ENCODE data around the gene NFATC1. TPM values are rescaled to one million over a fixed set of nuclear protein-coding genes. Genes with fewer than 3 reads are reported as not detected.

The NFATC1 gene
- total and polyA plus RNA-seq, 9 donors: 8.4 to 28.3 (median 12.2) TPM

DNA sequence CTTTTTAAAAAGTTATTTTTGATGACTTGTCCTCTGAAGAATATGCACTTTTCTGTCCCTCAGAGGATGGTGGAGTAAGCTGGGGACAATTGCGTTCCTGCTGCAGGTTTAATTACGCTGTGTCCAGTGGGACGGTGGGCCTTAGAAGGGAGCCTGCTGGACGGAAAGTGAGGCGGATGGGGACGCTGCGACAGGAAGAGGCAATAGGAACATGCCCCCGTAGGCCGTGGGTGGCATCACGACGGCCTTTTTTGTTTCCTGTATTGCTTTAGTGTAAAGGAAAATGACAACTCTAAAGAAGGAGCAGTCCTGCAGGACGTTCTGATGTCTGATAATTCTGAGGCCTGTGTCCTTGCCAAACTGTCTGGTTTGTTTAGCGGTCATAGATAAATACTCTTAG, 121.6 kb downstream of the NFATC1 start:
- Histone ChIP-seq H3K36me3 (no peaks in the 10 kb centered on the region), H3K9me3 (no peaks in the 10 kb centered on the region), H3K4me3 (no peak overlapping the region), H3K27me3 (no peaks in the 10 kb centered on the region), H3K27ac (no peak overlapping the region), H3K4me1 (ENCODE audit: insufficient read depth) (peaks cover 6% of the 10 kb centered on the region)
- DNase-seq: no peak
- intact Hi-C loops (cut with DNase I): no loop called here
- whole genome bisulfite sequencing, 3 donors: 76% methylated on average over 13 of the region's 13 CpGs
- TF ChIP-seq, protein P1, sequence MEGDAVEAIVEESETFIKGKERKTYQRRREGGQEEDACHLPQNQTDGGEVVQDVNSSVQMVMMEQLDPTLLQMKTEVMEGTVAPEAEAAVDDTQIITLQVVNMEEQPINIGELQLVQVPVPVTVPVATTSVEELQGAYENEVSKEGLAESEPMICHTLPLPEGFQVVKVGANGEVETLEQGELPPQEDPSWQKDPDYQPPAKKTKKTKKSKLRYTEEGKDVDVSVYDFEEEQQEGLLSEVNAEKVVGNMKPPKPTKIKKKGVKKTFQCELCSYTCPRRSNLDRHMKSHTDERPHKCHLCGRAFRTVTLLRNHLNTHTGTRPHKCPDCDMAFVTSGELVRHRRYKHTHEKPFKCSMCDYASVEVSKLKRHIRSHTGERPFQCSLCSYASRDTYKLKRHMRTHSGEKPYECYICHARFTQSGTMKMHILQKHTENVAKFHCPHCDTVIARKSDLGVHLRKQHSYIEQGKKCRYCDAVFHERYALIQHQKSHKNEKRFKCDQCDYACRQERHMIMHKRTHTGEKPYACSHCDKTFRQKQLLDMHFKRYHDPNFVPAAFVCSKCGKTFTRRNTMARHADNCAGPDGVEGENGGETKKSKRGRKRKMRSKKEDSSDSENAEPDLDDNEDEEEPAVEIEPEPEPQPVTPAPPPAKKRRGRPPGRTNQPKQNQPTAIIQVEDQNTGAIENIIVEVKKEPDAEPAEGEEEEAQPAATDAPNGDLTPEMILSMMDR (IDR thresholded peaks at IDR 0.05): no peak

DNA sequence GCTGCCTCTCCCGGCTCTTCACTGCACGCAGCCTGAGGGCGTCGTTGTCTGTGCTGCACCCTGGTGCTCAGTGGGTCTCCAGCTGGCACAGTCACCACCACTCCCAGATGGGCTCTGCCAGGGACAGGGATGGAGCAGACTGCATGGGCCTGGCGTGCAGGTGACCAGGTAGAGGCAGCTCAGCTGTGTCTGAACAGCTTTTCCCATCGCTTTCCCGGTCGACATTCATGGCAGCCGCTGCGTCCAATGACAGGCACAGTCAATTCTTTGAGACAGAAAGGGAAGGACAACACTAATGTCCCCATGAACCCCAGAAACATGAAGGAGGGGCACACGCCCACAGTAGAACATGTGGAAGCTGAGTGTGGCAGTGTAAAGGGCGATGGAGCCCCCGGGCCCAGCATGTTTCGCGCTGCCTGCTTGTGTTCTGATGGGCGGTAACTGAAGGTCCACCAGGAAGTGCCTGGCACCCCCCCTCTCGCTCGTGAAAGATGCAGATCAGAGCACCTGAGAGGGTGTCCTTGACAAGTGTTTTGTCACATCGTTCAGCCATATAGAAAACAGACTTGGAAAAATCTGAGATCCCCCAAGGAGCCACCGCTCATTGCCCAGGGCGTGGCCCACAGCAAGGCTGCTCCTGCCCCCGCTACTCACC, 122.4 kb downstream of the NFATC1 start:
- Histone ChIP-seq H3K4me1 (ENCODE audit: insufficient read depth) (peaks cover 6% of the 10 kb centered on the region), H3K27me3 (no peaks in the 10 kb centered on the region), H3K4me3 (no peak overlapping the region), H3K27ac (no peak overlapping the region), H3K36me3 (no peaks in the 10 kb centered on the region), H3K9me3 (no peaks in the 10 kb centered on the region)
- TF ChIP-seq, protein P1 (IDR thresholded peaks at IDR 0.05): no peak
- TF ChIP-seq POLR2A (IDR thresholded peaks at IDR 0.05) (no peak), EP300 (IDR thresholded peaks at IDR 0.05) (no peak)
- DNase-seq: no peak
- 91 to 96% (median 94%) methylated on average over 22 of the region's 22 CpGs for WGBS, 3 donors
- intact Hi-C loops (cut with DNase I): no loop called here

DNA sequence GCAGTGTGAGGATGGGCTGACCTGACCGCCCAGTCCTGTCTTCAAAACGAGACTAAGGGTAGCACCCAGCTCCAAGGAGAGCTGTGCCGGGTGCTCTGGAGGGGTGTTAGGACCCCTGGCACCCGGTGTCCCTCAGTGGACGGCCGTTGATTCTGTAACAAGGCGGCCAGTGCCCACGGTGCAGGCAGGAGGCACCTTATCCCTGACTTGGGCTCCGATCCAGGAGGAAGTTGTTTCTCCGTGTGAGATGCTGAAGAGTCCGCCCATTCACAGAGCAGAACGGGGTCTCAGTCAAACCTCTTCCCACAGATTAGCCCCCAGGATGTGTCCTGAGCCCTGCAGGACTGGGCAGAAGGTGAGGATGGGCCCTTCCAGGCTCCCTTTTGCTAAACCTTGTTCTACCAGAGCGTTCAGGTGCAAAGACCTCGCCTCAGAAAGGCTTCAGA, 123.0 kb downstream of the NFATC1 start:
- Histone ChIP-seq H3K4me3 (no peak overlapping the region), H3K9me3 (no peaks in the 10 kb centered on the region), H3K27me3 (no peaks in the 10 kb centered on the region), H3K36me3 (no peaks in the 10 kb centered on the region), H3K27ac (no peak overlapping the region), H3K4me1 (ENCODE audit: insufficient read depth) (peaks cover 6% of the 10 kb centered on the region)
- peak in 1 of 5 donors; percentile 6 for DNase-seq
- intact Hi-C loops (cut with DNase I): no loop called here
- no peak for TF ChIP-seq POLR2A (IDR thresholded peaks at IDR 0.05)
- TF ChIP-seq, protein P1 (IDR thresholded peaks at IDR 0.05): no peak
- no peak for TF ChIP-seq EP300 (IDR thresholded peaks at IDR 0.05)
- WGBS, 3 donors: 91 to 92% (median 92%) methylated on average over 14 of the region's 14 CpGs

DNA sequence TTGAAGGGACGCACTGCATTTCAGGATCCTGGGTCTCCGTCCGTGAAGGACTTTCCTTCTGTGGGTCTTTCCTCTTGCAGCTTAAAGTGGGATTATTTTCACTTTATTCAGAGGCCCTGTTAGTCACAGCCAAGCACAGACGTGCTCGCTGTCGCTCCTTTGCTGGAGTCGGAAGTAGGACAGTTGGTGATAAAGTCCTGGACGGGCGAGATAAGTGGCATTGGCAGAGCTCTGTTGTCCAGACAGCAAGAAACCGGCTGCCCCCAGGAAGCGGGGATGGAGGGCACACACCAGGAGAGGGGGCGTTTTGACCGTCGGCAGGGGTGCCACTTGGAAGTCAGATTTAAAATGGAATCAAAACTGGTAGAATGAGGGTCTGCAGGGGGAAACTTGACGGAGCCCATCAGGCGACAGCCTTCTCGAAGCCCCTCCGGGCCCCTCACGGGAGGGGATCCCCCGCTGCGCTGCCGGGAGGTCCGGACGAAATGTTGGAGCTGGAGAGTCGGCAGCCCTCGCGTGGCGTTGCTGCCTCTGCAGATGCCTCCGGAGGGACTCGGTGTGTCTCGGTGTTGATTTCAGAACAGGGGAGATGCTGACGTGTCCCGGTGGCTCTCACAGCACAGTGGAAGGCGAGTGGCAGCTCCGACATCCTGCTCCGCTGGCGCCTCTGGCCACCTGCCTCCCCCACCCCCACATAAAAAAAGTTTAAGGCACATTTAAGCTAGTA, 124.2 kb downstream of the NFATC1 start:
- no peak overlapping the region for H3K27ac ChIP-seq
- TF ChIP-seq, protein P1 (IDR thresholded peaks at IDR 0.05): no peak
- no peak for TF ChIP-seq POLR2A (IDR thresholded peaks at IDR 0.05)
- no peak for TF ChIP-seq EP300 (IDR thresholded peaks at IDR 0.05)
- H3K4me3 ChIP-seq: no peak overlapping the region
- H3K9me3 ChIP-seq: no peaks in the 10 kb centered on the region
- intact Hi-C loops (cut with DNase I): no loop called here
- DNase-seq: peak in 2 of 5 donors; percentile 13 to 32
- no peaks in the 10 kb centered on the region for H3K27me3 ChIP-seq
- 23 to 42% (median 28%) methylated on average over 37 of the region's 37 CpGs for WGBS, 3 donors
- H3K4me1 ChIP-seq (ENCODE audit: insufficient read depth): peaks cover 6% of the 10 kb centered on the region
- no peaks in the 10 kb centered on the region for H3K36me3 ChIP-seq

All from ovary (tissue), 9 donors.